ENCODE measurements around the gene SLC35D2.

SLC35D2 gene

GRCh38 chr9:96321515-96321914, 62.0 kb downstream of the SLC35D2 start:
- Histone ChIP-seq H4K20me1 (ENCODE audit: insufficient read depth, low read length) (no peaks in the 10 kb centered on the region), H3K4me1 (ENCODE audit: insufficient read depth, low read length) (no peaks in the 10 kb centered on the region), H3K27me3 (ENCODE audit: insufficient read depth, low read length, poor library complexity) (no peaks in the 10 kb centered on the region), H3K79me2 (ENCODE audit: insufficient read depth, low read length) (no peaks in the 10 kb centered on the region), H3K4me2 (ENCODE audit: insufficient read depth, low read length) (no peak overlapping the region), H3K36me3 (ENCODE audit: insufficient read depth, low read length) (no peaks in the 10 kb centered on the region), H3K27ac (ENCODE audit: low read length) (no peak overlapping the region), H2AFZ (ENCODE audit: low read depth, low read length) (no peak overlapping the region), H3K9me3 (ENCODE audit: insufficient read depth, low read length, severe bottlenecking) (no peaks in the 10 kb centered on the region), H3K9ac (ENCODE audit: low read depth, low read length) (no peak overlapping the region), H3K4me3 (ENCODE audit: low read depth in 1 of 2, low read length in 2 of 2) (no peak overlapping the region)
- no peak for DNase-seq
- TF ChIP-seq CTCF (IDR thresholded peaks at IDR 0.05; ENCODE audit: borderline replicate concordance, extremely low read depth, low read length, poor library complexity, severe bottlenecking) (no peak), EZH2 (IDR thresholded peaks at IDR 0.05; ENCODE audit: borderline replicate concordance, low read depth, low read length, severe bottlenecking) (no peak)
- no peak for ATAC-seq (ENCODE audit: insufficient read depth, low read depth)

DNA sequence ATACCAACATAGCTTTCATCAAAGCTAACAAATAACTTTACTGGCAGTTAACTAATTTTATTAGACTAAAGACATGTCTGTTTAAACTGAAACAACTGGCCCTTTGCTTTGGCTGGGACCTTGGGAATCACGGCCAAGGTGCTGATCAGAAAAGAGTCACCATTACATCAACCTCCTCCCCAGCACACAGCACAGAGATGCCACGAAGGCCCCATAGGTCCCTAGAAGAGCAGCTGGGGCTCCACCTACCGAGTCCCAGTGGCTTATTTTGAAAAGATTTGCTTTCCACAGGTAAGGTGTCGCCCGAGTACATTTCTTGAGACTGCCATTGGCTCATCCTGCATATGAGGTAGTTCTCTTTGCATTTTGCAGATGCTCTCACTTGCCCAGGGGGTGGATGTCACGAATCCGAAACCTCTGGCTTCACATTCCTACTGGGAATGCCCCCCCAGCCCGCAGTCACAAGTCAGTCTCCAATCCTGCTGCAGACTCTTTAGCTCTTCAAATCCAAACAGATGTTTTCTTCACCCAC, 62.7 kb downstream of the SLC35D2 start:
- H4K20me1 ChIP-seq (ENCODE audit: insufficient read depth, low read length), result no peaks in the 10 kb centered on the region
- ATAC-seq (ENCODE audit: insufficient read depth, low read depth) (no peak), DNase-seq (no peak)
- no peak overlapping the region for H3K4me2 ChIP-seq (ENCODE audit: insufficient read depth, low read length)
- H3K27me3 ChIP-seq (ENCODE audit: insufficient read depth, low read length, poor library complexity), result no peaks in the 10 kb centered on the region
- no peaks in the 10 kb centered on the region for H3K9me3 ChIP-seq (ENCODE audit: insufficient read depth, low read length, severe bottlenecking)
- no peaks in the 10 kb centered on the region for H3K36me3 ChIP-seq (ENCODE audit: insufficient read depth, low read length)
- no peak overlapping the region for H2AFZ ChIP-seq (ENCODE audit: low read depth, low read length)
- no peaks in the 10 kb centered on the region for H3K79me2 ChIP-seq (ENCODE audit: insufficient read depth, low read length)
- H3K4me3 ChIP-seq (ENCODE audit: low read depth in 1 of 2, low read length in 2 of 2), result no peak overlapping the region
- H3K9ac ChIP-seq (ENCODE audit: low read depth, low read length), result no peak overlapping the region
- H3K27ac ChIP-seq (ENCODE audit: low read length), result no peak overlapping the region
- H3K4me1 ChIP-seq (ENCODE audit: insufficient read depth, low read length), result no peaks in the 10 kb centered on the region
- no peak for TF ChIP-seq CTCF (IDR thresholded peaks at IDR 0.05; ENCODE audit: borderline replicate concordance, extremely low read depth, low read length, poor library complexity, severe bottlenecking)
- no peak for TF ChIP-seq EZH2 (IDR thresholded peaks at IDR 0.05; ENCODE audit: borderline replicate concordance, low read depth, low read length, severe bottlenecking)

DNA sequence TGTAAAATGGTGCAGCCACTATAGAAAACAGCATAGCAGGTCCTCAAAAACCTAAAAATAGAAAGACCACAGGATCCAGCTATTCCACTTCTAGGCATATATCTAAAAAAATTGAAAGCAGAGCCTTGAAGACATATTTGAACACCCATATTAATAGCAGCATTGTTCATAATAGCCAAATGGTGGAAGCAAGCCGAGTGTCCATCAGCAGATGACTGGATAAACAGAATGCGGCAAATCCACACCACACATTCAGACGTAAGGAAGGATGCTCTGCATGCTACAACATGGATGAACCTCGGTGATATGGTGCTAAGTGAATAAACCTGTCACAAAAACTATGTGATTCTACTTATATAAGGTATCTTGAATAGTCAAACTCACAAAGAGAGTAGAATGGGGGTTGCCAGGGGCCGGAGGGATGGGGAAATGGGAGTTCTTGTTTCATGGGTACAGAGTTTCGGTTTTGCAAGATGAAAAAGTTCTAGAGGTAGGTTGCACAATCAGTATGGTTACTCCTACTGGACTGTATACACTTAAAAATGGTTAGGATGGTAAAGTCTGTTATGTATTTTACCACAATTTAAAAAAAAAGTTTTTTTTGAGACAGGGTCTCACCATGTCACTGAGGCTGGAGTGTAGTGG, 64.5 kb downstream of the SLC35D2 start:
- no peaks in the 10 kb centered on the region for H3K4me1 ChIP-seq (ENCODE audit: insufficient read depth, low read length)
- H3K27me3 ChIP-seq (ENCODE audit: insufficient read depth, low read length, poor library complexity), result no peaks in the 10 kb centered on the region
- H2AFZ ChIP-seq (ENCODE audit: low read depth, low read length), result no peak overlapping the region
- H3K79me2 ChIP-seq (ENCODE audit: insufficient read depth, low read length), result no peaks in the 10 kb centered on the region
- no peaks in the 10 kb centered on the region for H4K20me1 ChIP-seq (ENCODE audit: insufficient read depth, low read length)
- no peak overlapping the region for H3K4me3 ChIP-seq (ENCODE audit: low read depth in 1 of 2, low read length in 2 of 2)
- H3K9me3 ChIP-seq (ENCODE audit: insufficient read depth, low read length, severe bottlenecking), result no peaks in the 10 kb centered on the region
- DNase-seq (no peak), ATAC-seq (ENCODE audit: insufficient read depth, low read depth) (no peak)
- no peak for TF ChIP-seq CTCF (IDR thresholded peaks at IDR 0.05; ENCODE audit: borderline replicate concordance, extremely low read depth, low read length, poor library complexity, severe bottlenecking)
- TF ChIP-seq EZH2 (IDR thresholded peaks at IDR 0.05; ENCODE audit: borderline replicate concordance, low read depth, low read length, severe bottlenecking), result no peak
- no peak overlapping the region for H3K27ac ChIP-seq (ENCODE audit: low read length)
- no peaks in the 10 kb centered on the region for H3K36me3 ChIP-seq (ENCODE audit: insufficient read depth, low read length)
- H3K4me2 ChIP-seq (ENCODE audit: insufficient read depth, low read length), result no peak overlapping the region
- no peak overlapping the region for H3K9ac ChIP-seq (ENCODE audit: low read depth, low read length)

All from DND-41 (cell line).